ENCODE results near the gene WBP4. TPM values are rescaled to one million over a fixed set of nuclear protein-coding genes. Genes with fewer than 3 reads are reported as not detected.
A peak's percentile ranks its signal among the peaks of the same experiment; 100 is the strongest.

The WBP4 gene
- total and polyA plus RNA-seq, 2 of the 4 experiments (the other 2 are of a cell fraction), result 4.3 to 11.0 TPM

GRCh38 chr13:41017817-41018601 is 43.3 kb upstream of the WBP4 start:
- DNase-seq (peak; percentile 19), ATAC-seq (ENCODE audit: low read depth) (no peak; the same call in 1 of the 2 replicates)
- Histone ChIP-seq H2BK5ac (ENCODE audit: low read depth, low read length, poor library complexity, severe bottlenecking) (no peak overlapping the region), H4K8ac (ENCODE audit: low read depth in 2 of 2, low read length in 2 of 2) (no peak overlapping the region), H3K36me3 (ENCODE audit: control insufficient read depth, insufficient read depth, low read length) (no peaks in the 10 kb centered on the region), H2BK120ac (ENCODE audit: low read depth, low read length) (no peak overlapping the region), H3K18ac (ENCODE audit: low read depth, low read length) (no peak overlapping the region), H3K4me3 (ENCODE audit: insufficient read depth, low read depth, low read length) (no peak overlapping the region), H4K91ac (ENCODE audit: insufficient read depth, low read depth, low read length) (no peak overlapping the region), H3K9ac (ENCODE audit: low read depth, low read length) (no peak overlapping the region), H4K20me1 (ENCODE audit: insufficient read depth, low read length) (peaks cover 7% of the 10 kb centered on the region; the same call in 1 of the 2 replicates), H3K9me3 (ENCODE audit: control insufficient read depth, insufficient read depth, low read length) (no peaks in the 10 kb centered on the region), H3K27me3 (ENCODE audit: control insufficient read depth, insufficient read depth, low read length) (no peaks in the 10 kb centered on the region), H2AFZ (replicated peaks; ENCODE audit: low read length, poor library complexity) (no peak overlapping the region), H3K9me1 (ENCODE audit: insufficient read depth, low read length) (no peaks in the 10 kb centered on the region), H3K4me2 (ENCODE audit: low read depth, low read length) (no peak overlapping the region), H3K27ac (ENCODE audit: insufficient read depth, low read length) (no peak overlapping the region), H3K56ac (ENCODE audit: extremely low read depth, insufficient read depth, low read length) (no peak overlapping the region), H3K4me1 (ENCODE audit: control insufficient read depth, insufficient read depth, low read length) (no peaks in the 10 kb centered on the region; the same call in 1 of the 2 replicates), H3K79me1 (ENCODE audit: low read depth in 1 of 2, low read length in 2 of 2) (peaks cover 25 to 40% of the 10 kb centered on the region in 2 experiments), H2BK15ac (ENCODE audit: low read depth, low read length) (no peak overlapping the region), H3K23ac (ENCODE audit: low read depth, low read length) (no peak overlapping the region), H3K4ac (ENCODE audit: low read depth, low read length) (no peak overlapping the region), H3K14ac (replicated peaks; ENCODE audit: low read depth, low read length) (no peak overlapping the region), H2AK9ac (replicated peaks; ENCODE audit: low read depth, low read length, poor library complexity) (no peak overlapping the region), H2AK5ac (ENCODE audit: low read depth, low read length) (no peak overlapping the region), H2BK20ac (ENCODE audit: low read depth, low read length) (no peak overlapping the region), H4K5ac (ENCODE audit: low read depth, low read length) (no peak overlapping the region)
- intact Hi-C loops (cut with micrococcal nuclease) (no loop called here), in situ Hi-C loops (cut with MboI; ENCODE audit: low sequenced_read_pairs) (no loop called here), dilution Hi-C loops (cut with HindIII; ENCODE audit: low sequenced_read_pairs, unreplicated experiment) (no loop called here)
- WGBS, 2 experiments (ENCODE audit: extremely low coverage in 2 of 2, insufficient read length in 1 of 2), result no CpG with 5 or more reads among the region's 3 CpGs
- ChIA-PET POLR2A (ENCODE audit: unreplicated experiment) (no interaction called here), CTCF (no interaction called here)
- no TSS peak for BruUV-seq (replicated peaks)
- TF ChIP-seq FOS (IDR thresholded peaks at IDR 0.05; ENCODE audit: low read depth, low read length) (no peak), SMC3 (IDR thresholded peaks at IDR 0.05; ENCODE audit: low read depth, low read length) (no peak), MXI1 (IDR thresholded peaks at IDR 0.05; ENCODE audit: borderline replicate concordance, low read depth, low read length) (no peak), NFE2L2 (IDR thresholded peaks at IDR 0.05; ENCODE audit: low read depth, low read length) (no peak), MAZ (IDR thresholded peaks at IDR 0.05; ENCODE audit: borderline replicate concordance, low read depth, low read length) (no peak), RCOR1 (IDR thresholded peaks at IDR 0.05; ENCODE audit: insufficient replicate concordance, low read length) (no peak)
- TF ChIP-seq, protein P1, sequence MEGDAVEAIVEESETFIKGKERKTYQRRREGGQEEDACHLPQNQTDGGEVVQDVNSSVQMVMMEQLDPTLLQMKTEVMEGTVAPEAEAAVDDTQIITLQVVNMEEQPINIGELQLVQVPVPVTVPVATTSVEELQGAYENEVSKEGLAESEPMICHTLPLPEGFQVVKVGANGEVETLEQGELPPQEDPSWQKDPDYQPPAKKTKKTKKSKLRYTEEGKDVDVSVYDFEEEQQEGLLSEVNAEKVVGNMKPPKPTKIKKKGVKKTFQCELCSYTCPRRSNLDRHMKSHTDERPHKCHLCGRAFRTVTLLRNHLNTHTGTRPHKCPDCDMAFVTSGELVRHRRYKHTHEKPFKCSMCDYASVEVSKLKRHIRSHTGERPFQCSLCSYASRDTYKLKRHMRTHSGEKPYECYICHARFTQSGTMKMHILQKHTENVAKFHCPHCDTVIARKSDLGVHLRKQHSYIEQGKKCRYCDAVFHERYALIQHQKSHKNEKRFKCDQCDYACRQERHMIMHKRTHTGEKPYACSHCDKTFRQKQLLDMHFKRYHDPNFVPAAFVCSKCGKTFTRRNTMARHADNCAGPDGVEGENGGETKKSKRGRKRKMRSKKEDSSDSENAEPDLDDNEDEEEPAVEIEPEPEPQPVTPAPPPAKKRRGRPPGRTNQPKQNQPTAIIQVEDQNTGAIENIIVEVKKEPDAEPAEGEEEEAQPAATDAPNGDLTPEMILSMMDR (conservative IDR thresholded peaks at IDR 0.05; ENCODE audit: low read depth, low read length), result no peak
- TF ChIP-seq, protein P2, sequence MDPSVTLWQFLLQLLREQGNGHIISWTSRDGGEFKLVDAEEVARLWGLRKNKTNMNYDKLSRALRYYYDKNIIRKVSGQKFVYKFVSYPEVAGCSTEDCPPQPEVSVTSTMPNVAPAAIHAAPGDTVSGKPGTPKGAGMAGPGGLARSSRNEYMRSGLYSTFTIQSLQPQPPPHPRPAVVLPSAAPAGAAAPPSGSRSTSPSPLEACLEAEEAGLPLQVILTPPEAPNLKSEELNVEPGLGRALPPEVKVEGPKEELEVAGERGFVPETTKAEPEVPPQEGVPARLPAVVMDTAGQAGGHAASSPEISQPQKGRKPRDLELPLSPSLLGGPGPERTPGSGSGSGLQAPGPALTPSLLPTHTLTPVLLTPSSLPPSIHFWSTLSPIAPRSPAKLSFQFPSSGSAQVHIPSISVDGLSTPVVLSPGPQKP (IDR thresholded peaks at IDR 0.05; ENCODE audit: borderline replicate concordance, low read depth, low read length), result no peak

Measured in IMR-90 (cell line).